Chondrocyte (in vitro differentiated cells): Measurements from ENCODE around the gene EED. TPM values are rescaled to one million over a fixed set of nuclear protein-coding genes. Genes with fewer than 3 reads are reported as not detected.

Source experiments
- DNase-seq: peaks from one replicate; pipeline ENCODE4 v3.0.0; 2021; ENCODE audit warnings: mixed read lengths, low spot score
- H3K27ac Mint-ChIP-seq: one replicate; pipeline ENCODE4 v1.8.0; 2021; ENCODE audit warnings: mild to moderate bottlenecking, moderate library complexity, mixed read lengths; ENCODE audit not compliant: unreplicated experiment
- H3K27me3 Mint-ChIP-seq: 2 replicates; pipeline ENCODE4 v1.8.0; 2021; ENCODE audit warnings: low read depth, mixed read lengths
- H3K36me3 Mint-ChIP-seq: 2 replicates; pipeline ENCODE4 v1.8.0; 2021; ENCODE audit warnings: low read depth, mixed read lengths
- H3K4me1 Mint-ChIP-seq: 2 replicates; pipeline ENCODE4 v1.8.0; 2021; ENCODE audit warnings: low read depth, mild to moderate bottlenecking, mixed read lengths
- H3K4me3 Mint-ChIP-seq: one replicate; pipeline ENCODE4 v1.8.0; 2021; ENCODE audit warnings: mild to moderate bottlenecking, moderate library complexity, mixed read lengths; ENCODE audit not compliant: unreplicated experiment
- H3K9me3 Mint-ChIP-seq: 2 replicates; pipeline ENCODE4 v1.8.0; 2021; ENCODE audit warnings: low read depth, mixed read lengths
- total RNA-seq: library from RNA; stranded (reverse); gene quantifications from 3 replicates; pipeline ENCODE4 v1.2.1, GENCODE V29; 2021
- TF ChIP-seq, protein P1 (sequence below): fragments of 200-600 bp; sonication (generic); IDR thresholded peaks from 2 replicates; pipeline ENCODE4 v1.5.0; 2021; ENCODE audit warnings: antibody characterized with exemption, mild to moderate bottlenecking, moderate library complexity

The EED gene
- total RNA-seq, 1 donor from 2014 or later = 13.8 TPM

DNA sequence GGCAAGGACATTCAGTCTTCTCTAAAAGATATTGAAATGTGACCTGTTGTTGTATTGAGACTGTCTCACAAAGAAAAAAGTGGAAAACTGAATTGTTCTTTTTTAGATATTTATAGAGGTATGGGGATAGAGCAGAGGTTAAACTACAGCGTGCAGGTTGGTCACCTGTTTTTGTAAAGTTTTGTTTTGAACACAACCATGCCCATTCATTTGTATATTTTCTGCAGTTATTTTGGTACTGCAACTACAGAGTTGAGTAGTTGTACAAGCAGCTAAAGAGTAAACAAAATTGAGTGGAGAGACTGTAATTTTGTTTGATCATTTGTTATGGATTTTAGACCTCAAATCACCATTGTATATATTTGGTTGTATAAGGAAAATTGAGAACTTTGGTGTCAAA is 11.3 kb downstream of the EED start:
- no peak for DNase-seq
- H3K27ac Mint-ChIP-seq = no peak overlapping the region
- H3K9me3 Mint-ChIP-seq = no peaks in the 10 kb centered on the region
- H3K27me3 Mint-ChIP-seq = no peaks in the 10 kb centered on the region
- TF ChIP-seq, protein P1, sequence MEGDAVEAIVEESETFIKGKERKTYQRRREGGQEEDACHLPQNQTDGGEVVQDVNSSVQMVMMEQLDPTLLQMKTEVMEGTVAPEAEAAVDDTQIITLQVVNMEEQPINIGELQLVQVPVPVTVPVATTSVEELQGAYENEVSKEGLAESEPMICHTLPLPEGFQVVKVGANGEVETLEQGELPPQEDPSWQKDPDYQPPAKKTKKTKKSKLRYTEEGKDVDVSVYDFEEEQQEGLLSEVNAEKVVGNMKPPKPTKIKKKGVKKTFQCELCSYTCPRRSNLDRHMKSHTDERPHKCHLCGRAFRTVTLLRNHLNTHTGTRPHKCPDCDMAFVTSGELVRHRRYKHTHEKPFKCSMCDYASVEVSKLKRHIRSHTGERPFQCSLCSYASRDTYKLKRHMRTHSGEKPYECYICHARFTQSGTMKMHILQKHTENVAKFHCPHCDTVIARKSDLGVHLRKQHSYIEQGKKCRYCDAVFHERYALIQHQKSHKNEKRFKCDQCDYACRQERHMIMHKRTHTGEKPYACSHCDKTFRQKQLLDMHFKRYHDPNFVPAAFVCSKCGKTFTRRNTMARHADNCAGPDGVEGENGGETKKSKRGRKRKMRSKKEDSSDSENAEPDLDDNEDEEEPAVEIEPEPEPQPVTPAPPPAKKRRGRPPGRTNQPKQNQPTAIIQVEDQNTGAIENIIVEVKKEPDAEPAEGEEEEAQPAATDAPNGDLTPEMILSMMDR = no peak
- H3K36me3 Mint-ChIP-seq = peaks cover 2% of the 10 kb centered on the region
- no peak overlapping the region for H3K4me3 Mint-ChIP-seq
- H3K4me1 Mint-ChIP-seq = peaks cover 7% of the 10 kb centered on the region

DNA sequence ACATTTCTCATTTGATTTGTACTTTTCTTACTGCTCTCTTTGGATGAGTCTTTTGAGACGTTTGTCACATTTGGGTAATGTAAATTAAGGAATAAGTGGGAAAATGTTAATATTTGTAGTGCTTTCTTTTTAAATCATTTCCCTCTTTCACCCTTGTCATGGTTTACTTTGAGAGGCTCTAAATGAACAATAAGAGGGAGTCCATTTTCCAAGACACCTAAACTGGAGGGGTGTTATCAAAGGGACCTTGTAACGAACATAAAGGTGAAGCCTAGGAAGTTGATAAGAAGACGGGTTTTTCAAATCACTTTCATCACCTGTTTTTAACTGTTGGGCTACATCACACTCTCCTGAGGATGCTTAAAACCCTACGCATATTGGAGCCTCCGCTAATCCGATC is 12.1 kb downstream of the EED start:
- peaks cover 2% of the 10 kb centered on the region for H3K36me3 Mint-ChIP-seq
- no peak overlapping the region for H3K4me3 Mint-ChIP-seq
- peaks cover 7% of the 10 kb centered on the region for H3K4me1 Mint-ChIP-seq
- H3K9me3 Mint-ChIP-seq = no peaks in the 10 kb centered on the region
- DNase-seq = no peak
- H3K27ac Mint-ChIP-seq = no peak overlapping the region
- TF ChIP-seq, protein P1 = no peak
- no peaks in the 10 kb centered on the region for H3K27me3 Mint-ChIP-seq

DNA sequence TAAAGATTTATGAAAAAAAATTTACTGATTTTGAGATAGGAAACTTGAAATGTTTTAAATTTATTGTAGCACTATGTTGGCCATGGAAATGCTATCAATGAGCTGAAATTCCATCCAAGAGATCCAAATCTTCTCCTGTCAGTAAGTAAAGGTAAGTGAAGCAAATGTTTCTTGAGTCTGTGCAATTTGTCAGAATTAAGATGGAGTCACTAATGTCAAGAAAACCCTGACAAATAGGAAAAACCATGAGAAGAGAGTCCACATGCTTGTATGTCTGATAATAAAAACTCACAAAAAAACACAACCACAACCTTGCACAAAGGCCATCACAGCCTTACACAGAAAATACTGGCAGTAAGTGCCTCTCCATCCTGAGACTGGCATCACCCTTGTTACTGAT is 12.9 kb downstream of the EED start:
- Mint-ChIP-seq H3K9me3 (no peaks in the 10 kb centered on the region), H3K4me3 (no peak overlapping the region), H3K36me3 (peaks cover 2% of the 10 kb centered on the region), H3K27me3 (no peaks in the 10 kb centered on the region), H3K27ac (no peak overlapping the region), H3K4me1 (peaks cover 7% of the 10 kb centered on the region)
- TF ChIP-seq, protein P1 = no peak
- DNase-seq = no peak

DNA sequence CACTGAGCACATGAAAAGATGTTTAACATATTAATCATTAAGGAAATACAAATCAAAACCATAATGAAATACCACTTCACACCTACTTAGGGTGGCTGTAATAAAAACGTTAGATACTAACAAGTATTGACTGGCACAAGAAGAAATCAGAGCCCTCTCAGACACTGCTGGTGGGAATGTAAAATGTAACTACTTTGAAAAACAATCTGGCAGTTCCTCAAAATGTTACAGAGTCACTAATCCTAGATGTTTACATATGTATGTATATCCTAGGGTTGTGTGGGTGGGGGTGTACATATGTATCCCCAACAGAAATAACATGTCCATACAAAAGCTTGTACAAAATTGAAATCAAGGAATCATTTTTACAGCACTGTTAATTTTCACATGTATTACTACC is 15.2 kb downstream of the EED start:
- Mint-ChIP-seq H3K36me3 (peaks cover 8% of the 10 kb centered on the region), H3K27me3 (no peaks in the 10 kb centered on the region)

DNA sequence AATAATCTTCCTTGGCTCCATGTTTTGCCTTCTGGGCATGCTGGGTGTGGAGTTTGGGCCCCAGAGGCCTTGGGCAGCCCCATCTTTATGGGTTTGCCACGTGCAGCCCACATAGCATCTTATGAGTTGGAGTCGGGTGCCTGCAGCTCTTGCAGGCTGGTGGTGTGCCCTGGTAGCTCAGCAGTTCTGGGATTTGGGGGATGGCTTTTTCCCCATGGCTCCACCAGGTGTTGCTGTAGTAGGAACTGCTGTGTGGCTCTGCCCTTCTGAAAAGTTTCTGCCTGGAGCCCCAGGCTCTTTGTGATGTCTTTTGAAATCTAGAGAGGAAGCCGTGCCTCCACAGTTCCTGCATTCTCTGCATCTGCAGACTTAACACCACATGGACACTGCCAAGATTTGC is 16.8 kb downstream of the EED start:
- Mint-ChIP-seq H3K4me1 (peaks cover 7% of the 10 kb centered on the region), H3K27me3 (no peaks in the 10 kb centered on the region), H3K36me3 (peaks cover 8% of the 10 kb centered on the region), H3K27ac (no peak overlapping the region), H3K9me3 (no peaks in the 10 kb centered on the region), H3K4me3 (no peak overlapping the region)
- DNase-seq = no peak
- TF ChIP-seq, protein P1 = no peak

More for the DNA sequence above, 15.2 kb downstream of the EED start:
- no peak for DNase-seq
- H3K4me3 Mint-ChIP-seq = no peak overlapping the region
- H3K27ac Mint-ChIP-seq = no peak overlapping the region
- TF ChIP-seq, protein P1 = no peak
- no peaks in the 10 kb centered on the region for H3K9me3 Mint-ChIP-seq
- peaks cover 7% of the 10 kb centered on the region for H3K4me1 Mint-ChIP-seq
